HepG2 (cell line): Measurements from ENCODE around the gene RAB2B. TPM values are rescaled to one million over a fixed set of nuclear protein-coding genes. Genes with fewer than 3 reads are reported as not detected.

ENCODE experiments used
- ARID5B ChIP-seq: IDR thresholded peaks from 2 replicates; pipeline ENCODE4 v1.4.0; 2020; ENCODE audit warnings: mild to moderate bottlenecking, missing genetic modification reagents
- ASH2L ChIP-seq: fragments of 300-600, 200-600 bp; sonication (generic); IDR thresholded peaks from 2 replicates; pipeline ENCODE4 v1.7.0; 2017; ENCODE audit warnings: low read depth, mild to moderate bottlenecking, moderate library complexity, mixed read lengths, low read length; ENCODE audit not compliant: insufficient read length
- BCL3 ChIP-seq: sonication (generic); formaldehyde crosslinking; IDR thresholded peaks from 2 replicates; pipeline ENCODE4 v1.5.1; 2020; ENCODE audit warnings: mild to moderate bottlenecking, missing genetic modification reagents, moderate library complexity
- FOXK2 ChIP-seq: fragments of 450-650 bp; IDR thresholded peaks from 2 replicates; pipeline ENCODE4 v1.6.1; 2016
- HNRNPK ChIP-seq: fragments of 200-400 bp; formaldehyde crosslinking; IDR thresholded peaks from 2 replicates; pipeline ENCODE4 v1.6.1; 2018; ENCODE audit warnings: low read length, low read depth, moderate library complexity, mild to moderate bottlenecking; ENCODE audit not compliant: poor library complexity, severe bottlenecking
- KDM5B ChIP-seq: sonication (generic); formaldehyde crosslinking; IDR thresholded peaks from 2 replicates; pipeline ENCODE4 v1.4.0; 2020; ENCODE audit warnings: missing genetic modification reagents, mild to moderate bottlenecking, borderline replicate concordance
- MED1 ChIP-seq: sonication (generic); formaldehyde crosslinking; IDR thresholded peaks from 2 replicates; pipeline ENCODE4 v1.4.0; 2020; ENCODE audit warnings: missing genetic modification reagents
- MNT ChIP-seq: fragments of 450-650 bp; IDR thresholded peaks from 2 replicates; pipeline ENCODE4 v1.6.1; 2016
- NCOA1 ChIP-seq: sonication (generic); formaldehyde crosslinking; IDR thresholded peaks from 2 replicates; pipeline ENCODE4 v1.9.0; 2021; ENCODE audit warnings: missing genetic modification reagents
- PHF20 ChIP-seq: sonication (generic); formaldehyde crosslinking; IDR thresholded peaks from 2 replicates; pipeline ENCODE4 v1.5.0; 2020; ENCODE audit warnings: mild to moderate bottlenecking, missing genetic modification reagents
- RORA ChIP-seq: sonication (generic); formaldehyde crosslinking; IDR thresholded peaks from 2 replicates; pipeline ENCODE4 v1.5.0; 2020; ENCODE audit warnings: mild to moderate bottlenecking, missing genetic modification reagents, moderate library complexity
- SRSF1 ChIP-seq: fragments of 200-400 bp; formaldehyde crosslinking; optimal IDR thresholded peaks from 2 replicates; pipeline ENCODE3; 2017; ENCODE audit warnings: mild to moderate bottlenecking, low read depth, low read length, moderate library complexity
- ZNF234 ChIP-seq: sonication (generic); formaldehyde crosslinking; conservative IDR thresholded peaks from 2 replicates; pipeline ENCODE4 v1.5.1; 2020; ENCODE audit warnings: mild to moderate bottlenecking, missing genetic modification reagents
- ZNF24 ChIP-seq: fragments of 450-650 bp; IDR thresholded peaks from 2 replicates; pipeline ENCODE4 v1.6.1; 2017; ENCODE audit warnings: antibody characterized with exemption, mild to moderate bottlenecking
- ZNF264 ChIP-seq: sonication (generic); formaldehyde crosslinking; IDR thresholded peaks from 2 replicates; pipeline ENCODE4 v1.4.0; 2020; ENCODE audit warnings: missing genetic modification reagents
- ZNF281 ChIP-seq: sonication (generic); formaldehyde crosslinking; IDR thresholded peaks from 2 replicates; pipeline ENCODE4 v1.4.0; 2020; ENCODE audit warnings: missing genetic modification reagents, borderline replicate concordance
- ZNF556 ChIP-seq: sonication (generic); formaldehyde crosslinking; IDR thresholded peaks from 2 replicates; pipeline ENCODE4 v1.4.0; 2020; ENCODE audit warnings: mild to moderate bottlenecking, missing genetic modification reagents, borderline replicate concordance
- ZNF564 ChIP-seq: sonication (generic); formaldehyde crosslinking; IDR thresholded peaks from 2 replicates; pipeline ENCODE4 v1.8.1; 2023; ENCODE audit warnings: mild to moderate bottlenecking, missing genetic modification reagents
- ZNF768 ChIP-seq: sonication (generic); formaldehyde crosslinking; IDR thresholded peaks from 2 replicates; pipeline ENCODE4 v1.4.0; 2020; ENCODE audit warnings: missing genetic modification reagents
- polyA plus RNA-seq, 8 experiments: library from polyadenylated mRNA; depleted of rRNA in 3 of 8; stranded (reverse) in 7 of 8; unstranded in 1 of 8; fragments of >200 nt; fragmentation: Illumina TruSeq in 4 of 8; extraction: Trizol in 4 of 8; gene quantifications; 2 replicates each; pipeline versions ENCODE4 v1.2.1 to v1.2.3, GENCODE V29; 2011 to 2016; ENCODE audit warnings: low read depth in 4 of 8, missing spikeins in 1 of 8, mixed read lengths in 1 of 8; ENCODE audit not compliant: insufficient read depth in 1 of 8
- total RNA-seq, 5 experiments: library from RNA; depleted of rRNA; stranded (reverse); fragments of >200 nt; fragmentation: Illumina TruSeq; extraction: Trizol; gene quantifications; 2 replicates each; pipeline ENCODE4 v1.2.3, GENCODE V29; 2016; ENCODE audit warnings: low read depth in 1 of 5

The RAB2B gene
- total and polyA plus RNA-seq, 2 of the 13 experiments (the other 11 are each of a cell fraction or from before 2014, with no cell fraction given): 36.0 to 60.6 TPM

- peak; percentile 92; the same call in 1 of the 2 replicates for TF ChIP-seq KDM5B
- no peak for TF ChIP-seq FOXK2
- peak; percentile 53 for TF ChIP-seq ARID5B (CRISPR knock-in tag)
- no peak for TF ChIP-seq ZNF564
- peak; percentile 52; the same call in 1 of the 2 replicates for TF ChIP-seq BCL3 (CRISPR knock-in tag)
- peak; percentile 74 for TF ChIP-seq ZNF556
- TF ChIP-seq ZNF24: peak; percentile 67; the same call in 1 of the 2 replicates
- peak; percentile 66 for TF ChIP-seq MED1 (CRISPR knock-in tag)
- 0 out of 2 replicates have a peak, but pooled peaks have one; percentile 53 for TF ChIP-seq ZNF768 (CRISPR knock-in tag)
- TF ChIP-seq MNT: peak; percentile 53; the same call in 1 of the 2 replicates
- 0 out of 2 replicates have a peak, but pooled peaks have one; percentile 66 for TF ChIP-seq NCOA1 (CRISPR knock-in tag)
- TF ChIP-seq RORA: peak; percentile 86; the same call in 1 of the 2 replicates
- no peak for TF ChIP-seq HNRNPK
- TF ChIP-seq ASH2L: peak; percentile 95
- TF ChIP-seq SRSF1: no peak
- peak; percentile 17; the same call in 1 of the 2 replicates for TF ChIP-seq ZNF264 (CRISPR knock-in tag)
- TF ChIP-seq ZNF281 (CRISPR knock-in tag): peak; percentile 56; the same call in 1 of the 2 replicates
- TF ChIP-seq ZNF234 (CRISPR knock-in tag): no peak
- peak; percentile 97 for TF ChIP-seq PHF20 (CRISPR knock-in tag)
Measured at GRCh38 chr14:21455912-21456667, 20.7 kb downstream of the RAB2B start, which contains the start of gene CHD8 (continued).
